Head of caudate nucleus (tissue), 42 donors: ENCODE data around the gene FIBIN.
"Not testable (repeated sequence)": the region's sequence is repeated elsewhere in the genome, so short reads cannot be mapped to it uniquely, and the experiment has no call there.

ENCODE experiments used
- DNase-seq, 42 donors: peaks; one replicate each; pipeline versions ENCODE4 v3.0.0 to v3.0.0-alpha.2; 2020 to 2021; ENCODE audit warnings: mixed read lengths in 7 of 42
- intact Hi-C: fragments of 100-400 bp; cut with DNase I; formaldehyde crosslinking; loops from one replicate; pipeline ENCODE4 v1.15.0; 2022

Gene FIBIN

GRCh38 chr11:26993965-26994457, at the start of gene FIBIN:
FIBIN (plus strand) TSS chr11:26994112; CDS start chr11:26994527, 415 bp downstream.
- DNase-seq, result peak in 40 of 42 donors; percentile 9 to 65 (median 38)
- intact Hi-C loops, result no loop called here

GRCh38 chr11:26944866-26945664, 48.8 kb upstream of the FIBIN start:
- intact Hi-C loops, result no loop called here

GRCh38 chr11:26946257-26946716, 47.6 kb upstream of the FIBIN start:
- DNase-seq, result no peak
- intact Hi-C loops, result no loop called here

More at GRCh38 chr11:26944866-26945664, 48.8 kb upstream of the FIBIN start:
- DNase-seq, result no peak

- no peak for DNase-seq
- intact Hi-C loops, result no loop called here
These were observed 46.5 kb upstream of the FIBIN start for GRCh38 chr11:26947379-26947844.

GRCh38 chr11:26947904-26948639, 45.8 kb upstream of the FIBIN start:
- DNase-seq, result no peak
- intact Hi-C loops, result no loop called here

GRCh38 chr11:26948881-26949280, 45.0 kb upstream of the FIBIN start:
- DNase-seq, result no peak
- intact Hi-C loops, result no loop called here

GRCh38 chr11:26949846-26950245, 44.1 kb upstream of the FIBIN start:
- intact Hi-C loops, result no loop called here
- no peak for DNase-seq

GRCh38 chr11:26950260-26950719, 43.6 kb upstream of the FIBIN start:
- no peak for DNase-seq
- intact Hi-C loops, result no loop called here

- no peak for DNase-seq
- intact Hi-C loops, result no loop called here
These were observed 42.0 kb upstream of the FIBIN start for GRCh38 chr11:26951809-26952515.

- intact Hi-C loops, result no loop called here
- no peak for DNase-seq
These were observed 40.0 kb upstream of the FIBIN start for GRCh38 chr11:26953770-26954392.

GRCh38 chr11:26958005-26958701, 35.8 kb upstream of the FIBIN start:
- DNase-seq, result no peak
- intact Hi-C loops, result no loop called here

- DNase-seq, result no peak
- intact Hi-C loops, result no loop called here
These were observed 35.2 kb upstream of the FIBIN start for GRCh38 chr11:26958702-26959049.

- intact Hi-C loops, result no loop called here
- peak in 6 of 42 donors; percentile 10 to 47 (median 12) for DNase-seq
These were observed 33.6 kb upstream of the FIBIN start for GRCh38 chr11:26960281-26960680.

GRCh38 chr11:26963764-26964163, 30.1 kb upstream of the FIBIN start:
- intact Hi-C loops, result no loop called here
- DNase-seq, result no peak

- no peak for DNase-seq
- intact Hi-C loops, result no loop called here
These were observed 29.6 kb upstream of the FIBIN start for GRCh38 chr11:26964339-26964738.

GRCh38 chr11:26964847-26965485, 28.9 kb upstream of the FIBIN start:
- DNase-seq, intact Hi-C loops: not testable (repeated sequence)

- DNase-seq, result no peak
- intact Hi-C loops, result no loop called here
These were observed 22.0 kb upstream of the FIBIN start for GRCh38 chr11:26971961-26972360.
